Myocyte (in vitro differentiated cells): Measurements from ENCODE around the gene WRNIP1. TPM values are rescaled to one million over a fixed set of nuclear protein-coding genes. Genes with fewer than 3 reads are reported as not detected.
A peak's percentile ranks its signal among the peaks of the same experiment; 100 is the strongest.
"Not testable (repeated sequence)": the region's sequence is repeated elsewhere in the genome, so short reads cannot be mapped to it uniquely, and the experiment has no call there.

ENCODE experiments used
- DNase-seq: peaks from one replicate; pipeline ENCODE4 v3.0.0-alpha.2; 2012; ENCODE audit warnings: low read depth
- total RNA-seq: library from RNA; depleted of rRNA; stranded (reverse); fragments of >200 nt; gene quantifications from 2 replicates; pipeline ENCODE4 v1.2.3, GENCODE V29; 2014

Gene WRNIP1
- total RNA-seq, 1 donor from 2014 or later, result 105 TPM

DNA sequence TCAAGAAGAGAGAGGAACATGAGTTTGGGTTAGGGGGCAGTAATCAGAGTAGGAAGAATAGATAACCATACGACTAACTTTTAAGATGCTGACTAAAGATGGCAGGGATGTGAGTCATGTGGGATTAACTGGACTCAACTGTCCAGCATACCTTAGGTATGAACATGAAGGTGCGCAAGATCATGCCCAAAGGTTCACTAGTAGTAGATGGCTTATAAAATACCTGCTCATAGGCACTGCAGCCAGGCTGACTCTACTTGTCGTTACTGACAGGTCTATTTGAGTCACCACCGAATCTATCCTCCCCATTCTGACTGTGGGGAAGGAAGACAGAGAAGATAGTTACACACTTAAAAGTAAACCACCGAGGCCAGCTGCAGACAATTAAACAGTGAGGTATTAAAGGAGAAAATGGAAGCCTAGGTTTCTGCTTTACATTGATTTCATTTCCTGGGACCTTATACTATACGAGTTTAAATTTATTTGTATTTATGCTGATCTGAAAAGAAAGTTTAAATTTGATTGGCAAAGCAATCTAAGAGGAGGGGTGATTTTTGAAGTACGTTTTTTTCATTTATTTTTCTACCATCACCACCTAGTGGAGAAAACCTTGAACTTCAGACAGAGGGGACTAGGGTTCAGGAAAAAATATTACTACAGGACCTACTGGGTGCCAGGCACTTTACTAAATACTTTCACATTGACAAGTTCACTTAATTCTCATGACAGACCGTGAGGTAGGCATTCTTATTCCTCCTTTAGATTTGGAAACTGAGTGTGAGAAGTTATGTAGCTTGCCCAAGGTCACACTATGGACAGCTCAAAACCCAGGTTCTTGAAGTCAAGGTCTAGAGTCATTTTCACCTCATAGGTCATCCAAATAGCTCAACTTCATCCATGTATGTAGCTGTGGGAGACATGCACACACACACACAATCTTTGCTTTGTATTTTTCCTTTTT is 4.0 kb upstream of the WRNIP1 start:
- no peak for DNase-seq

DNA sequence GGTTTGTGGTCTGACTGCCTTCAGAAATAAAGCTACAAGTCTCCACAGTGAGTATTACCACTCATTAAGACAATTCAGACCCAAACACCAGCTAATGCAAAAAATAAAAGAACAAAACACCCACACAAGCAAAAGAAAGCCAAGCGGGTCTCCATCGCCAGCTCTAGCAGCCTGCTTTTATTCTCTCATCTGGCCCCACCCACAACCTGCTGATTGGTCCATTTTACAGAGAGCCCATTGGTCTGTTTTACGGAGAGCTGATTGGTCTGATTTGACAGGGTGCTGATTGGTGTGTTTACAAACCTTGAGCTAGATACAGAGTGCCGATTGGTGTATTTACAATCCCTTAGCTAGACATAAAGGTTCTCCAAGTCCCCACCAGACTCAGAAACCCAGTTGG is 2.3 kb upstream of the WRNIP1 start:
- DNase-seq, result not testable (repeated sequence)

DNA sequence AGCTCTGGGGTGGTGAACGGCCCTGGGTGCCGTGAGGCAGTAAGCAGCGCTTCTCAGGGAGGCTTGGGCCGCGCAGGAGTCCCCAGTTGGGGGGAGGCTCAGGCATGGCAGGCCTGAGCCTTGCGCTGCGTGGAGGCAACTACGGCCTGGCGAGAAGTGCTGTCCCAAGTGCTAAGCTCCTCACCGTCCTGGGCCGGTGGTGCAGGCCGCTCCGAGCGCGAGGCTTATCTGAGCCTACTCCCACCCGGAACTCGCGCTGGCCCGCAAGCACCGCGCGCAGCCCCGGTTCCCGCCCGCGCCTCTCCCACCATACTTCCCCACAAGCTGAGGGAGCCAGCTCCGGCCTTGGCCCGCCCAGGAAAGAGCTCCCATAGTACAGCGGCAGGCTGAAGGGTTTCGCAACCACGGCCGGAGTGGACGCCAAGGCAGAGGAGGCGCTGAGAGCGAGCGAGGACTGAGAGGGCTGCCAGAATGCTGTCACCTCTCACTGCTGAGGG is 1.8 kb upstream of the WRNIP1 start:
- DNase-seq, result no peak

DNA sequence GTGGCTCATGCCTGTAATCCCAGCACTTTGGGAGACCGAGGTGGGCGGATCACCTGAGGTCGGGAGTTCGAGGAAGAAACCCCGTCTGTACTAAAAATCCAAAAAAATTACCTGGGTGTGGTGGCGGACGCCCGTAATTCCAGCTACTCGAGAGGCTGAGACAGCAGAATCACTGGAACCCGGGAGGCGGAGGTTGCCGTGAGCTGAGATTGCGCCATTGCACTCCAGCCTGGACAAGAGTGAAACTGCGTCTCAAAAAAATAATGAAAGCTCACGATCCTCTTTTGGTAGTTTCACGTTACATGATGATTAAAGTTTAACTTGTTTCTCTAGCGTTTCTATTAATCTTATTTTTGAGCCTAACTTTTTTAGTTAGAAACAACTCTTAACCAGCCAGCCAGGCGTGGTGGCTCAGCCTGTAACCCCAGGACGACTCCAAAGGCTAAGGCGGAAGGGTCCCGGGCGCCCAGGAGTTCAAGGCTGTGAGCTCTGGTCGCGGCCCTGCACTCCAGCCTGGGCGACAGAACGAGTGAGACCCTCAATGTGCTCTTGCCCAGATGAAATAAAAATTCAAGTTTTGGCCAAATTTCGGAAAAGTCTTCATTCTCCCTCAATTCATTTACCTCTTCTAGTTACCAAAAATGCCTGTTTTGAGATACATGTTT is 1.2 kb upstream of the WRNIP1 start:
- DNase-seq, result no peak

DNA sequence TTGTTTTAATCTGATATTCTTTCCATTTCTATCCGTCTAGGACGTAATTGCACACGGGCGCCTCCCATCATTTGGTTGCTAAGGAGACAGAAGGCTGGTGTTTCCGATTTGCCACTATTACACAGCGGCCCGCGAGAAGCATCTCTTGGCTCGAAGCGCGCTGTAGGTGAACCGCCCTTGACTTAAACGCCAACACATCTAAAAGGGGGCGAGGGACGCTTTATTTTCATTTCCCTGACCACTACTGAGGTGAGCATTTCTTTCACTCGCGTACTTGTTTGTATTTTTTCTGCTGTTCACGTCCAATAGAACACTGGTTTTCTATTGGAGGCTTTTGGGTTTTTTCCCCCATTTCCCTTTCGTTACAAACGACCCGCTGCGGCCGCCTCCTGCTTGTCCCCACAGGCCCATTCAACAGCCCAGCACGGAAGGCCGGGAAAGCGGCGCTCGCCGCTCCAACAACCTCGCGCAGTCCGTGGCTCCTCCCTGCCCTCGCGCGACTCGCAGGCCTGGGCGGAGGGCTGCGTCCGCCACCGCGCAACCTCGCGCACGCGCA is 505 bp upstream of the WRNIP1 start:
- peak; percentile 67 for DNase-seq

DNA sequence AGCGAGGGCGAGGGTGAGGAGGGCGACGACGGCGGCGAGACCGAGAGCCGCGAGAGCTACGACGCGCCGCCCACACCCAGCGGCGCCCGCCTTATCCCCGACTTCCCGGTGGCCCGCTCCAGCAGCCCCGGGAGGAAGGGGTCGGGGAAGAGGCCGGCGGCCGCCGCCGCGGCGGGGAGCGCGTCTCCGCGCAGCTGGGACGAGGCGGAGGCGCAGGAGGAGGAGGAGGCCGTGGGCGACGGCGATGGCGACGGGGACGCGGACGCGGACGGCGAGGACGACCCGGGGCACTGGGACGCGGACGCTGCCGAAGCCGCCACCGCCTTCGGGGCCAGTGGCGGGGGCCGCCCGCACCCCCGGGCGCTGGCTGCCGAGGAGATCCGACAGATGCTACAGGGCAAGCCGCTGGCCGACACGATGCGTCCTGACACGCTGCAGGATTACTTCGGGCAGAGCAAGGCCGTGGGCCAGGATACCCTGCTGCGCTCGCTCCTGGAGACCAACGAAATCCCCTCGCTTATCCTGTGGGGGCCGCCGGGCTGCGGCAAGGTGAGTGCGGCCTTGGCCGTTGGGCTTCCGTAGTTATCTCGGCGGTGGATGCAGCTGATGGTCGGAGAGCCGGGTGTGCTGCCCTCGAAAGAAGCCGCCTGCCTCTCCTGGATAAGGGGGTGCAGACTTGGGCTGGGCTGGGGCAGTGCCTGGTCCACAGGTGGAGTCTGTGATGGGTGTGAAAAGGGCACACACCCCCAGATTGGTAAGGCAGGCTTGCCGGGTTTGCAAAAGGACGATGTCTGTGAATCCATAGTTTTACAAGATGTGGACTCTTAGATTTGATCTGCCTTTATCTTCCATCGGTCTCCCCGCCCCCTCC is 938 bp downstream of the WRNIP1 start:
- peak; percentile 51 for DNase-seq

DNA sequence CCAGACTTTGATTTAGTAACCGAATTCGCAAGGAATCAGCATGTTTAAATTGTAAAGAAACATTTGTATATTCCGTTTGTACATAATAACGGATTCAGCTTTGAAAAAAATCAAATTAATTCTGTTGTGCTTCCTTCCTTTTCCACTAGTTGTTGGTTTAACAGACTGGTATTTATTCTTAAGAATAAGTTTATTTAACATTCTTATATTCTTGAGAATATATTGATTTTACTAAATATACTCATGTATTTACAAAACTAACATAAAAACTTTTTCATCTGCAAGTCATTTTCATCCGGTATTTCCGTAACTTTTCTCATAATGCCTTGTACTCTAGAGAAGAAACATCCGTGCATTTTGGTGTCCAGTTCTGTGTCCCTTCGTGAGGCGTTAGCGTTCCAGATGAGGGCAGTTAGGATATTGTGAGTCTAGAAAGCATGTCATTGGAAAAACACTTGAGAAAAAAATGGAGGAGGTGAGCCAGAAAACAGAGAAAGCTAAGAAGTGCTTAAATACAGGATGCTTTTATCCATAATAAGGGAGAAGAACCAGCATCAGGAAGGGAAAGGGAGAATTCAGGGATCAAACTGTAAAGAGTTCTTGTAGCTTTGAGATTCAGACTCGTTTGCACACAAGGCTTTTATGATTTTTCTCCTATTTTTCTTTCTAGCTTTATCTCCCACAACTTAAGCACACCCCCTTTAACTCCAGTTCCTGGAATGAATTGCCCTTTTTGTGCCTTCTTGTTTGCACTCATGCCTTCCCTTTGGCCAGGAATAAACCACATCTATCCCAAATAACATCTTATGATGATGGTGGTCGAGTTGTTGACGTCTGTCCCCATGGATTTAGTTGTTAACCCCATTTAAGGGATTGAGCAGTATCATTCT is 1.8 kb downstream of the WRNIP1 start:
- DNase-seq, result peak; percentile 56

DNA sequence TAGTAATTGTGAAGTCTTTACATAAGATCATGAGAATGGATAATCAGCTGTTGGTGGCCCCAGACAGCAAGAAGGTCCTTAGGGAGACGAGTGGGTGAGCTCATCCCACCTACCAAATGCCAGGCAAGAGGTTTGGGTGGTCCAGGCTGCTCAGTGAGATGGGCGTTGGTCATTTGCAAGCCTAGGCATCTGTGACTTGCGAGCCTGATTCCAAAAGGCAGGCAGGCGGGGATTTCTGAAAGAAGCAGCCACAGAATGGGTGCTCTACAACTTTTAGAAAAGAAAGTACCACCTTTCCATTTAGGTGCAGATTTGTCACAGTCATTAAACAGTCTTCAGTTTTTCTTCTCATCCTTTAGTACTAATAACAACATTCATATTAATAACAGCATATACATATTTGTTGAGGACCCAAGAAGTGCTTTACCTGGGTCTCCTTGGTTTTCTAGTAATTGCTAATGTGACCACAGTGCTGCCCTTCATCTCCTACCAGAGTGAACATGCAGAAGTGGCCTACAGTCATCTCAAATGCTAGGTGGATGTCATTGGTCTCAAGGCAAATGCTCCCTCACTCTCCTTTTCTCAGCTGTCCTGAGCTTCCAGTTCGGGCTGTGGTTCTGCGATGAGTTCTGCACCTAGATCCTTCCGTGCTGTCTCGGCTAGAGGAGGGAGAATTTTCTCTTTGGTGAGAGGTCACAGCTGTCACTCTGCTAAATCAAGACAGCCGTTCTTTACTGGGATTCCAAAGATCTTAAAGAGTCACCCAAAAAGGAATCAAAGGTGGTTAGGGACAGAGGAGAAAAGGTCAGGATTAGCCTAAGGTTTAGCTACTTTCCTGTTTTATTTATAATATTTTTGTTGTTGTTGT is 2.7 kb downstream of the WRNIP1 start:
- peak; percentile 92 for DNase-seq

DNA sequence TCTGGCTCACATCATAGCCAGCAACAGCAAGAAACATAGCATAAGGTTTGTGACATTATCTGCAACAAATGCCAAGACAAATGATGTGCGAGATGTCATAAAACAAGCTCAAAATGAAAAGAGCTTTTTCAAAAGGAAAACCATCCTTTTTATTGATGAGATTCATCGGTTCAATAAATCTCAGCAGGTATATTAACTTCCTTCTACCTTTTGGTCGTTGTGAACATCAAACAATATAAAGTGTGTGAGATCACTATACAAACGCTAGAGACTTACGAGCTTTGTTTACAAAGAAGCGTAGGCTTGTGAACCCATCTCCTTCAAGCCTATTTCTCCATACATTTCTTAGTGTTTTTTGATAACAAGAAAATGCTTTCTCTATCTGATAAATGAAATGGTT is 3.5 kb downstream of the WRNIP1 start:
- no peak for DNase-seq

DNA sequence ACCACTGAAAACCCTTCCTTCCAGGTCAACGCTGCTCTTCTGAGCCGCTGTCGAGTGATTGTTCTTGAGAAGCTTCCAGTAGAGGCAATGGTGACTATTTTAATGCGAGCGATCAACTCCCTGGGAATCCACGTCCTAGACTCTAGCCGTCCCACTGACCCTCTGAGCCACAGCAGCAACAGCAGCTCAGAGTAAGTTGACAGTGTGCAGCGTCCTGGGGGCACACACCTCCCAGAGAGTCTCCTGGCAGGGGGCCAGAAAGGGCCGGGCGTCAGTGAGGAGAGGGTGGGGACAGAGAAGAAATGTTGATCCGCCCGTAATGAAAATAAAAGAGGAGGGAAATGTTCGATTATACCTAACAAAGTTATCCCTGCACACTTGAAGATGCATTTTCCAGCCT is 5.0 kb downstream of the WRNIP1 start:
- DNase-seq, result peak; percentile 56

DNA sequence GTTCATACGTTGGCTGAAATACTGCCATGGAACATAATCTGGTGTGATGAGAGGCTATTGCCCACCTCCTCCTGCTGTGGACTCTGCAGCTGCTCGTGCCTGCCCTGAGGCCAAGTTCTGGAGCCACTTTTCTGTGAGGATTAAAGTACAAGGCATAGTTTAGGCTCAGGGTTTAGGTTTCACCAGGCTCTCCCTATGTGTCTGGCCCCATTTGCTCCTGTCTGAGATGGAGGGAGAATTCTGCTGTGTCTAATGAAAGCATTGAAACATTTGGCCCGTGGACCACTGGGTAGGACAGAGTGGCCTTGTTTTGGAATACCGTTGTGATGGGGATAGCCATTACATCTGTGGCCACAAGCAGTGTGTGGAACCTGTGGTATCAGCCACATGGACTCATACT is 5.9 kb downstream of the WRNIP1 start:
- DNase-seq, result peak; percentile 87

DNA sequence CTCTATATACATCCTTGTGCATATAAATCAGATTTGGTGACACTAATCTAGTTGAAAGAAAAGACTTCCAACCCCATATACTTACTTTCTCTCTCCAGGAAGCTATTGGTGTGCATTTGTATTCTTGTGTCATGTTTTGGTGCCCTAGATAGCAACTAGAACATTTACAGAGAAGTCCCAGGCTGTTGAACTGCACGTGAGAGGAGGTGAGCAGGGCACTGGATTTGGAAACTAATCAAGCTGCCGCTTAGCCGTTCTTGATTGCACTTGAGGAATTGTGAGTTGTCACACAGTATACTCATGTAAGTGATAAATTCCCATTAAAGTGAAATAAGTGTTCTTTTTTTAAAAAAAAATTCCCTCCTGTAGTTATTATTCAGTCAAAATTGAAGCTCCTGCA is 7.6 kb downstream of the WRNIP1 start:
- DNase-seq, result no peak

DNA sequence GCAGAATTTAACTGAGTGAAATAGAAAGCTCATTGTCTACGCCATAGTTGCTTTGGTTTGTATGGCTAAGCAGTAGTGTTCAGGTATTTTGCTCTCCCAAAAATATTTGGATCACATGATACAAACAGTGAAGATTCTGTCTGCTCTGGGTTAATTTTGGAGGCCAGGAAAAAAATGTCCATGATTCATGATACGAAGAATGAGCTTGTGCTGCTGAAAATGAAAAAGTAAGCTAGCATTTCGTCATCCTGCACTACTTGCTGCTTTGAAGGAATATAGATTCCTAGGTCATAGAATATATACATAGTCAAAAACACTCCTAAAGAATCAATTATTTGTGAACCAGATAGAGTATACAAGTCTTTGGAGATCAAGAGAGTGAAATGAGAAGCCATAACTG is 8.3 kb downstream of the WRNIP1 start:
- no peak for DNase-seq

DNA sequence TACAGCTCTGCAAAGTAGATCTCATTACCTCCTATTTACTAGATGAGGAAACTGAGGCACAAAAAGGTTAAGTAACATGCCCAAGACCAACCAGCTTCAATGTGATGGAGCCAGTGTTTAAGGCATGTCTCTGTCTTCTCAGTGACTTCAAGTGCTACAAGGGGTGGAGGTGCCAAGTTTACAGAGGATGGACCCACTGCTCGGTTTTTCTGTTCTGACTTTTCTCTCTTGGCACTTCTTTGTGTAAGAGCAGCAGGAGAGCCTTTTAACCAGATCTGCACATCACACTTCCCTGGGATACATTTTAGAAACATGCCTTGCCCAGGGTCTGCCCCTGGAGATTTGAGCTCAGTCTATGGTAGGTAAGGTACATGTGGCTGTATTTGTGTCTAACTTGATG is 9.8 kb downstream of the WRNIP1 start:
- no peak for DNase-seq

DNA sequence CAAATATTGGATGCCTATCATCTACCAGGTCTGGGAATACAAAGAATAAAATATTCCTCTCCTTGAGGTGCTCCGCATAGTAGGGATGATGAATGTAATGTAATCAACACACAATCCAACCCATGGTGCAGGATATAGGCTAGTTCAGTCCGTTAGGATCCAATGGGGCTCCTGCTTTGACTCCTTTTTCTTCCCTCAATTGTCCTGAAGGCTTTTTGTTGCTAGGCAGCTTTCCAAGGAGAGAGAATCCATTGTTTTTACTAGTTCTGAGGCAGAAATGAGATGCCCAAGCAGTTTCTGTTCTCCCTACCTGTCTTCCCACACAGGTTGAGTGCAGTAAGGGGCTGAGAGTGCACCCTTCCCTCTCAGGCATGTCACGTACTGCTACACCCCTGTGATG is 12.1 kb downstream of the WRNIP1 start:
- no peak for DNase-seq

DNA sequence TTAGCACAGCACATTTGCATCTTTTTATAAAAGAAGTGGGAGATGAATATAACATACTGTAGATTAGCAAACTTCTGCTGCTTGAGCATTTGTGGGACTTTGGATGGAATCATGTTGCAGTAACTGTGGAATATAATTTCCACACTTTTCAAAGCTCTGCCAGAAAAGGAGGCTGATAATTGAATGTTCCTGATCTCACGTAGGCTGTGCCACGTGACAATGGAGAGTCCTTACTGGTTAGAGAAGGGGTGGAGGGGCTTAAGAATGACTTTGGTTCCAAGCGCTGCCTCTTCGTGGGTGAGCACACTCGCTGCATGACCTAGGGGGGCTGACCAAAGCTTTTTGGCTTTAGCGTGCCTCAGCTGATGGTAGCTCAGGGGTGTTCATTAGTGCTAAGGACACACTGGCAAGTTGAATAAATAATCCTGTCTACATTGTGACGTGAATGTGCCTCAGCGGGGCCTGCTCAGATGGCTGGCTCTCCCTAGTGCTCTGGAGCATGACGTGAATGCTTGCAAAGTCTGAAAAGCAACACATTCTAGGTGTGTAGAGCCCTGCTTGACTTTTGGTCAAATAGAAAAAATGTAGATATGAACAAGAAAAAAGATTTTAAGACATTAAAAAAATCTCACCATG is 15.0 kb downstream of the WRNIP1 start:
- DNase-seq, result no peak

DNA sequence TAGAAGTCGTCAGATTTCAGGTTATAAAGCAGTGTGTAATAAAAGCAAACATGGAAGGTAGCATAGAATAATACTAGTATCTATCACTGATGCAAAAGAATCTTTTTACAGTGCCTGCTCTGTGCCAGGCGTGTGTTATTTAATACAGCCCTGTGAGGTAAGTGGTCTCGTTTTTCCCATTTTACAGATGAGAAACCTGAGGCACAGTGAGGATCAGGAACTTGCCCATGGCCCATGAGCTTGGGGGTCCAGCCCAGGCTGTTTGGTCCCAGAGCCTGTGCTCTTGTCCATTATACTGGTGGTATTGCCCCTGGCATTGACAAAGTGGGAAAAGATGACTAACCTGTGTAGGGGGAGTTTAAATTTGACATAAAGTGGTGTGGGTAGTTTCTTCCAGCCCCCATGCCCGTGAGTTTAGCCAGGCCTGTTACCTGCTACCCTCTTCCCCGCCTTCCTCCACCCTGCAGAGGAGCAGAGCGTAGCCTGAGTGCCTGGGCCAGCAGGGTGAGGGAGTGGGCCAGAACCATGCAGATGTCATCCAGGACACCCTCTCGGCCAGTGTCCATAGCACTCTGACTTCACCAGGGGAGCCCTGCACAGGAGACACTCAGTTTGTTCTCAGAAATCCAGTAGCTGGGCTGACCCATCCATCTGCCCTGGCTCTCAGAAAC is 16.6 kb downstream of the WRNIP1 start:
- DNase-seq, result no peak

DNA sequence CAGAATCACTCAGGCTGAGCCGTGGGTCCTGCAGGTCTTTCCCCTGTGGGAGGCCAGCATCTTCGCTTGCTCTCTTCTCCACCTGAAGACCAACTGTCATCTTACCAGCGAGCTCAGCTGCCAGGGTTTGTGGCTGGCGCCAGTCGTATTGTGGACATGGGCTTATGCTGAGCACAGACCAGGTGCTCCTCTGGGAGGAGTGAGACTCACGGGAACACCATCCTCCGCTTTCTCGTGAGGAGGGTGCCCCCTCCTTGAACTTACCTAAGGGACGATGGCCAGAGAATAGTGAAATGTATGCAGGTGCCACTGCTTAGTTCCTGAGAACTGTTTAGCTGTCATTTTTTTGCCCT is 17.1 kb downstream of the WRNIP1 start:
- peak; percentile 75 for DNase-seq
